NCI-H526 treated with DMSO at 0.1 percent for 48 hours (cell line): ENCODE results near the gene RNPEP.
"Not testable (repeated sequence)": the region's sequence is repeated elsewhere in the genome, so short reads cannot be mapped to it uniquely, and the experiment has no call there.

Experiments
- DNase-seq: peaks from one replicate; lab custom pipeline; 2025; lab: John Stamatoyannopoulos, UW

Gene RNPEP

GRCh38 chr1:201962382-201962781 is 20.1 kb upstream of the RNPEP start:
- DNase-seq, result not testable (repeated sequence)

GRCh38 chr1:201964261-201964660 is 18.2 kb upstream of the RNPEP start:
- DNase-seq, result no peak

GRCh38 chr1:201966171-201966570 is 16.3 kb upstream of the RNPEP start:
- no peak for DNase-seq

DNA sequence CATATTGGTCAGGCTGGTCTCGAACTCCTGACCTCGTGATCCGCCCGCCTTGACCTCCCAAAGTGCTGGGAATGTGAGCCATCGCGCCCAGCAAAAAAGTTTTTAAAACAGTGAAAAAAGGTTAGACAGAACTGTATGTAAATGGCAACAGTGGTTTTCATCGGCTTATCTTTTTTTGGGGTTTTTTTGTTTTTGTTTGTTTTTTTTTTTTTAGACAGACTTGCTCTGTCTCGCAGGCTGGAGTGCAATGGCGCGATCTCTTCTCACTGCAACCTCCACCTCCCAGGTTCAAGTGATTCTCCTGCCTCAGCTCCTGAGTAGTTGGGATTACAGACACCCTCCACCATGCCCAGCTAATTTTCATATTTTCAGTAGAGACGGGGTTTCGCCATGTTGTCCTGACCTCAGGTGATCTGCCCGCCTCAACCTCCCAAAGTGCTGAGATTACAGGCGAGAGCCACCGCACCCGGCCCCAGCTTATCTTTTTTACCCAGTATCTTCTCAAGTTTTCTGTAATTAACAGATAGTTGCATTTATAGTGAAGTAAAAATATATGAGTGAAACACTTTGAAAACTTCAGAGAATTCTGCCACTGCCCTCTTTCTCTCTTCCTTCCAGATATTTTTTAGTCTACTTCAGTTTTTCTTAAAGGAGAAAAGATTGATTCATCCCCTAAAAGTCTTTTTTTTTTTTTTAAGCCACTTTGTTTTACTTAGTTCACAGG is 14.1 kb upstream of the RNPEP start:
- DNase-seq, result no peak

GRCh38 chr1:201970334-201971159 is 11.9 kb upstream of the RNPEP start:
- no peak for DNase-seq

- no peak for DNase-seq
These were observed 296 bp upstream of the RNPEP start for GRCh38 chr1:201982082-201982622.

GRCh38 chr1:201983380-201983805 is 945 bp downstream of the RNPEP start:
- no peak for DNase-seq

- no peak for DNase-seq
These were observed 2.0 kb downstream of the RNPEP start for GRCh38 chr1:201984446-201984845.

- no peak for DNase-seq
These were observed 2.9 kb downstream of the RNPEP start for GRCh38 chr1:201985355-201985754.

DNA sequence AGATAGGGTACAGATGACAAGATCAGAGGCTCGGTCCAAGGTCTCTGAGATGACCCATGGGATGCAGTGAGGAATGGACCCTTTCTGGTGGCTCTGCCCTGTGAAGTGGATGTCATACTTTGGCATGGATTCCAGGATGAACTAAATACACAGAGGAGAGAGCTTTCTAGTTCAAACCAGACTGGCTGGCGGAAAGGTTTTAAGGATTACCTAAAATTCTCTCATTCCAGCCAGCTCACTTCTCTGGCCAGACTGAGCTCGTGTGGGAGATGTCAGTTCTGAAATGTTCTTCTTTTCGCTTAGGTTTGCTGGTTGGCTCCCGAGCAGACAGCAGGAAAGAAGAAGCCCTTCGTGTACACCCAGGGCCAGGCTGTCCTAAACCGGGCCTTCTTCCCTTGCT is 6.2 kb downstream of the RNPEP start:
- DNase-seq, result no peak

DNA sequence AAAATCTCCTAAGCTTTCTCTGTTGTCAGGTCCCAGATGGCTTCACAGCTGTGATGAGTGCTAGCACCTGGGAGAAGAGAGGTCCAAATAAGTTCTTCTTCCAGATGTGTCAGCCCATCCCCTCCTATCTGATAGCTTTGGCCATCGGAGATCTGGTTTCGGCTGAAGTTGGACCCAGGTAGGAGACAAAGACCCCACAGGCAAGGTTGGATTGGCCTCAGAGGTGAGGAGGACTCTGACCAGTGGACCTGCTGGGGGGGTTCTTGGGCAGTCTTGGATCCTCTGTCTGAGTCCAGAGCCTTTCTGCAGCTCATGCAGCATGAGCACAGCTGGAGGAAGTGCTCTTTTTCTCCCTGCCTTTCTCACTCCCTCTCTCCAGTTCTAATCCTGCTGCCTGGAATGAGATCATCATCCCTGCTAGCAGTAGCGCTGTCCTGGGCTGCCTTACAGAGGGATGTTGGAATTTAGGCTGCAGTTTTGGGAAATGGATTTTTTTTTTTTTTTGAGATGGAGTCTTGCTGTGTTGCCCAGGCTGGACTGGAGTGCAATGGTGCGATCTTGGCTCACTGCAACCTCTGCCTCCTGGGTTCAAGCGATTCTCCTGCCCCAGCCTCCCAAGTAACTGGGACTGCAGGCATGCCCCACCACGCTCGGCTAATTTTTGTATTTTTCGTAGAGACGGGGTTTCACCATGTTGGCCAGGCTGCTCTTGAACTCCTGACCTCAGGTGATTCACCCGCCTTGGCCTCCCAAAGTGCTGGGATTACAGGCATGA is 7.1 kb downstream of the RNPEP start:
- no peak for DNase-seq

GRCh38 chr1:201990427-201990826 is 8.0 kb downstream of the RNPEP start:
- DNase-seq, result no peak

DNA sequence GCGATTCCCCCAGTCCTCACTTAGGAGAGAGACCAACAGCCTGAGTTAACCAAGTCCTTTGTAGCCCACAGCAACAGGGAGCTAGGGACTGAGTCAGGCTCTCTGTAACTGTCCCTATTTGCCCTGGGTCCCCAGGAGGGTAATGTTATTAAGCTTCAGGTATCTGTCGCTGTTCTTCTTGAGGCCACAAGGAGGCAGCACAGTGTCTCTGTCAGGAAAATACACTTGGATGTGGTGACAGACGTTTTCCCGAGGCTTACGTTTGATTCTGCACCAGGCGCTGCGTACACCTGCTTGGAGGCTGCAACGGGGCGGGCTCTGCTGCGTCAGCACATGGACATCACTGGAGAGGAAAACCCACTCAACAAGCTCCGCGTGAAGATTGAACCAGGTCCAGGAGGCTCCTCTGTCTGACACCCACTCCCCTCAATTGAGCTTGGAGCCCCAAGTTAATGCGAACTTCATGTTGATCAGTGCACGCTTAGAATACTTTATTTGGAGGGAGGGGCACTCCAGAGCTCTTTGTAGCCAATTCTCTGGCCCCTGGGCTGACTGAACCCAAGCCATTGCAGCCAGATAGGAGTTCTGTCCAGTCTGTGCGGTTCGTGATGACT is 17.3 kb downstream of the RNPEP start:
- peak; percentile 68 for DNase-seq

GRCh38 chr1:202002507-202002906 is 20.1 kb downstream of the RNPEP start:
- DNase-seq, result no peak

DNA sequence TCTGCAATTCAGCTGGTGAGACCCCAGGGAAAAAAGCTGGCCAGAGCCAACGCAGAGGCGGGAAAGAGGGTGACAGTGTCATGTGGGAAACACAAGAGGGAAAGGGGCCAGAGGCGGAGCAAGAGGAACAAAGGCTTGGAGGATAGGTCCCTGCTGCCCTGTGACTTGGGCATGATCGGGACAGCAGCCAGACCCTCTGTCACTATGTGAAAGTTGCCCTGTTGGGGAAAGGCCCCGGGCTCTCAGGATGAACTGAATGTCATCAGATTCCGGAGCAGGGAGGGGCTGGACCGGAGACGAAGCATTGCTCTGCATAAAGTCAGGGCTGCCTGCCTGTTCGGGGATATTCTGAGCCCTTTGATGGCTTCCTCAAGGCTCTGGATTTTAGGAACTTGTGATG is 22.3 kb downstream of the RNPEP start:
- no peak for DNase-seq

DNA sequence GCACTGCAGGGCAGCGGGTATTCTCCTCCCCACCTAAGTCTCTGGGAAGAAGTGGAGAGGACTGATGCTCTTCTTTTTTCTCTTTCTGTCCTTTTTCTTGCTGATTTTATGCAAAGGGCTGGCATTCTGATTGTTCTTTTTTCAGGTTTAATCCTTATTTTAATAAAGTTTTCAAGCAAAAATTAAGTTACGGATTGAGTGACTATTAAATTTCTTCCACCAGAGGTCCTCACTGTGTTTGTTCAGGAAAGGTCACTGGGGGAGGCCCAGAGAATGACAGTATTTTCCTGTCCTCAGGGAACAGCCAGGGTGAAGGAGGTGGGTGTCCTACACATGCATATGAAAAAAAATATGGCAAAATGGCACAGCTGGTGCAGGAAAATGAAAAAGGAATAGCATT is 23.5 kb downstream of the RNPEP start:
- no peak for DNase-seq

DNA sequence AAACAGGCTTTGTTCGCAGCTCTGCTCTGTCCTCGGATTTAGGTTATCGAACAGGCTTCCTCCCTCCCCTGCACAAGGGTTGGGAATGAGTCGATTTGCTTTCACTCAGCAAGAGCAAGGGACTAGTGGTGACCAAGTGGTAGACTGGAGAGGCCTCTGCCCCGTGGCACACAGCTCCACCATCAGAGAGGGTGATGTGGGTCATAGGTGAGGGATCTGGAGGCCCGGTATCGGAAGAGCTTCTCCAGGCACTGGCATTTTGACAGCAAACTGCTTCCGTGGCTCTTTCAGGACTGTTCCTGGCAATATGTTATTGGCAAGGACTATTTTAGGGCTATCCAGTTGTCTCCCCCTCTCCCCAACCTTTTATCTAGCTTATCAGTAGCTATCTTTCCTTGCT is 24.9 kb downstream of the RNPEP start:
- DNase-seq, result no peak

DNA sequence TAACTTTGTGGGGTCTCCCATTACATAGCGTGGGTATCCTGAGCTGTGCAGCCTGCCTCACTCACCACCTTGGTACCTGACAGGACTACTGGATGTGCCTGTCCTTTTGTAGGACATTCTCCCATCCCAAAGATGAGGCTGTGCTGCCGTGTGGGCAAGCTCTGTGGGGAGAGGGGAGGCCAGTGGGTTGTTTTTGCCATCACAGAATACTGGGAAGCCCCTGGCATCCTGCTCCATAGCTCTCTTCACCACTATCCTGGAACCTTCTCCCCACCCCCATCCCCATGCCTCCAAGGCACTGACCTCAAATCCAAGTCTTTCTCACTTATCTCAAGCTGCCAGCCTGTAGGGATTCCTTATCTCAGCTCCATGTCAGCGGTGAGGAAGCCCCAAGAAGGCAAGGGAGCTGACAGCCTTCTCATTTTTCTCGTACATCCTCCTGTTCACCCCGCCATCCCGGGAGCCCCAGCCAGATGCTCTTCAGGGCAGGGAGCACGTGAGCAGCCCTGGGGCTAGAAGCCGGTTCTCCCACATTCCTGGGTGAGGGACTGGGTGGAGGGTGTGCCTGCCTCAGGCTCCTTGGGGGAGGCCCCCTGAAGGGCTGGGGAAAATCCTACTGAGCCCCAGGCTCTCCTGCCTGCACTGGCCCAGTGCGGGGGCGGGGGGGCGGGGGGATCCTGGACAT is 25.5 kb downstream of the RNPEP start:
- peak; percentile 35 for DNase-seq

DNA sequence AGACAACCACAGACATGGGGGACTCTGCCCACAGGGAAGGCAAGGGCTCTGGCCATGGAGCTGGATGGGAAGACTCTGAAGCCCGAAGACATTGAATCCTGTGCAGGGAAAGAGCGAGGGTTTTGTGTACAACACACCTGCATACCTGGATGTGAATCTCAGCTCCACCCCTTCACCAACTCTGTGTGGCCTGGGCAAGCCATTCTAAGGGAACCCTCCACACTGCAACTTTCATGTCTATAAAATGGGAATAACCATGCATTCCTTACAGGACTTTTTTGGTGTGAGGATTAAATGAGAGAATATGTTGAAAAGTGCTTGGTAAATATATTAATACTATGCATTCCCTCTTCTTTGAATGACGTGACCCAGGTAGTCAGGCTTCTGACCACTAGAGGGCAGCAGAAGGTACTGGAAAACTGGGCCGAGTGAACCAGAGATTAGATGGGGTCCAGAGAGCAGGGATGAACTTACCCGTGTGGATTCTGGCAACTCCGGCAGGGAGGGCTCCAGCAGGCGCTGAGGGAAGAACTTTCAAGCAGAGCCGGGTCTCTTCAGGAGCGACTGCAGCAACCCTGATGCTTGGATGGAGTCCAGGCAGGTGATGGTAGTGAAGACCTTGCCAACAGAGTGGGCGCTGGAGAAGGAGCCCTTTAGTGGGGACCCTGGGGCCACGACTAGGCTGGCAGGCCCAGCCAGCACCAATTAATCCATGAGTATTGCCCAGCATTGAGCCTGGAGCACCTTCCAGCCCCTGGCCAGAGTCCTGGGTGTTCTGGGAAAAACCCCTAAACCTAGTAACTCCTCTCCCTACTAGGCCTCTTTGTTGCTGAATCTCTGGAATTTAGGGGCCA is 27.1 kb downstream of the RNPEP start:
- DNase-seq, result peak; percentile 86
